SU-DHL-6 (cell line): Measurements from ENCODE around the gene CHSY1.

ENCODE experiments used
- H2AFZ ChIP-seq: fragments of 200-600 bp; sonication (generic); 2 replicates; pipeline ENCODE4 v1.6.1; 2014; ENCODE audit warnings: low read depth, mild to moderate bottlenecking, moderate library complexity, mixed read lengths, antibody characterized with exemption, low read length; ENCODE audit not compliant: severe bottlenecking
- H3F3A ChIP-seq: fragments of 200-600 bp; shearing (Covaris generic); 2 replicates; pipeline ENCODE4 v1.6.0; 2016; ENCODE audit warnings: antibody characterized with exemption, mild to moderate bottlenecking; ENCODE audit not compliant: insufficient read depth
- H3K27ac ChIP-seq: fragments of 200-600 bp; sonication (generic); 2 replicates; pipeline ENCODE4 v1.5.1; 2016; ENCODE audit warnings: low read depth, mild to moderate bottlenecking, low read length, moderate library complexity, mixed read lengths
- H3K27me3 ChIP-seq: fragments of 200-600 bp; sonication (generic), shearing (Covaris generic); 2 replicates; pipeline ENCODE4 v1.6.0; 2014; ENCODE audit warnings: mild to moderate bottlenecking, low read length
- H3K36me3 ChIP-seq: fragments of 200-600 bp; sonication (generic); 2 replicates; pipeline ENCODE4 v1.6.1; 2014; ENCODE audit warnings: mild to moderate bottlenecking, low read length, mixed read lengths
- H3K4me2 ChIP-seq: fragments of 300-600, 200-600 bp; shearing (Covaris generic), sonication (generic); 2 replicates; pipeline ENCODE4 v1.6.0; 2014; ENCODE audit warnings: low read length, low read depth, mild to moderate bottlenecking; ENCODE audit not compliant: poor library complexity, severe bottlenecking
- H3K4me3 ChIP-seq: fragments of 200-600 bp; sonication (generic); 2 replicates; pipeline ENCODE4 v1.5.1; 2014; ENCODE audit warnings: antibody characterized with exemption, low read length, mild to moderate bottlenecking, mixed read lengths; ENCODE audit not compliant: insufficient read depth, poor library complexity, severe bottlenecking
- H3K79me2 ChIP-seq: fragments of 200-600 bp; sonication (generic); 2 replicates; pipeline ENCODE4 v1.6.1; 2014; ENCODE audit warnings: mild to moderate bottlenecking, low read length, moderate library complexity; ENCODE audit not compliant: insufficient read depth
- H3K9ac ChIP-seq: fragments of 200-600 bp; sonication (generic); 2 replicates; pipeline ENCODE4 v1.7.0; 2014; ENCODE audit warnings: mild to moderate bottlenecking, low read length
- H3K9me2 ChIP-seq: fragments of 200-600 bp; sonication (generic); replicated peaks from 2 replicates; pipeline ENCODE4 v1.6.1; 2014; ENCODE audit warnings: low read length; ENCODE audit not compliant: insufficient read depth
- H3K9me3 ChIP-seq: fragments of 200-600 bp; sonication (generic); 2 replicates; pipeline ENCODE4 v1.6.1; 2014; ENCODE audit warnings: low read length, mixed read lengths; ENCODE audit not compliant: insufficient read depth
- H4K20me1 ChIP-seq: fragments of 200-600 bp; sonication (generic); 2 replicates; pipeline ENCODE4 v1.6.1; 2014; ENCODE audit warnings: low read depth, mild to moderate bottlenecking, antibody characterized with exemption, low read length, moderate library complexity, mixed read lengths
- EZH2phosphoT487 ChIP-seq: fragments of 200-600 bp; sonication (generic), shearing (Covaris generic); conservative IDR thresholded peaks from 2 replicates; pipeline ENCODE4 v1.6.1; 2018; ENCODE audit warnings: mild to moderate bottlenecking, antibody characterized with exemption, low read length, moderate library complexity, mixed read lengths
- TF ChIP-seq, protein P1 (sequence below): fragments of 200-600 bp; sonication (generic); IDR thresholded peaks from one replicate; pipeline ENCODE4 v1.5.1; 2017; ENCODE audit warnings: antibody characterized with exemption, mild to moderate bottlenecking, low read length, moderate library complexity; ENCODE audit not compliant: insufficient read depth, poor library complexity, severe bottlenecking

The CHSY1 gene

DNA sequence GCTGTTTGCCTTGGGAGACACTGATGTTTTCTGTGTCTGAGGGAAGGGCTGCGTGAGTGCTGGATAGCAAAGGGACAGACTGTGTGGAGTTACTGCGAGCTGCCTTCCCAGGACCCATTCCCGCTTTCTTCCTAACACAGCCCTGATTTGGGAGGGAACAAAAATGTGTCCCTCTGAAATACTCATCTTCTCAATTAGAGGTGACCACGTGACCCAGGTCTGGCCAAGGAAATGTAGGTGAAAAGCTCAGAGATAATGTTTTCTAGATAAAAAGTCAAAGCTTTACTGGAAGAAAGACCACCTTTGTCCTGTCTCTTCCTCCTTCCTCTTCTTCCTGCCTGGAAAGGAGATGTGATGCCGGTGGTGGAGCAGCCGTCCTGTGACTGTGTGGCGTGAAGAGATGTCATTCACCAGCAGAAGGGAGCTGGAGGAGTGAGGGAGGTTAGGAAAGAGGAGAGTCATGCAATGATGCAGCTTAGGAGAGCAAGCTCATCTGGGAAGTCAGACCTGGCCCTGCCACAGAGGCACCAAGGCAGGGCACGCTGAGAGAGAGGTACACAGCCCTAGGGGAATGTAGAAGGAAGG is 105.6 kb downstream of the CHSY1 start:
- Histone ChIP-seq H2AFZ (no peak overlapping the region), H3F3A (no peaks in the 10 kb centered on the region), H3K4me2 (no peak overlapping the region), H3K79me2 (no peaks in the 10 kb centered on the region), H3K9me3 (no peaks in the 10 kb centered on the region), H3K9ac (no peak overlapping the region), H3K9me2 (no peaks in the 10 kb centered on the region), H4K20me1 (no peaks in the 10 kb centered on the region), H3K36me3 (no peaks in the 10 kb centered on the region), H3K4me3 (no peak overlapping the region), H3K27ac (no peak overlapping the region), H3K27me3 (no peaks in the 10 kb centered on the region)
- no peak for TF ChIP-seq EZH2phosphoT487
- TF ChIP-seq, protein P1, sequence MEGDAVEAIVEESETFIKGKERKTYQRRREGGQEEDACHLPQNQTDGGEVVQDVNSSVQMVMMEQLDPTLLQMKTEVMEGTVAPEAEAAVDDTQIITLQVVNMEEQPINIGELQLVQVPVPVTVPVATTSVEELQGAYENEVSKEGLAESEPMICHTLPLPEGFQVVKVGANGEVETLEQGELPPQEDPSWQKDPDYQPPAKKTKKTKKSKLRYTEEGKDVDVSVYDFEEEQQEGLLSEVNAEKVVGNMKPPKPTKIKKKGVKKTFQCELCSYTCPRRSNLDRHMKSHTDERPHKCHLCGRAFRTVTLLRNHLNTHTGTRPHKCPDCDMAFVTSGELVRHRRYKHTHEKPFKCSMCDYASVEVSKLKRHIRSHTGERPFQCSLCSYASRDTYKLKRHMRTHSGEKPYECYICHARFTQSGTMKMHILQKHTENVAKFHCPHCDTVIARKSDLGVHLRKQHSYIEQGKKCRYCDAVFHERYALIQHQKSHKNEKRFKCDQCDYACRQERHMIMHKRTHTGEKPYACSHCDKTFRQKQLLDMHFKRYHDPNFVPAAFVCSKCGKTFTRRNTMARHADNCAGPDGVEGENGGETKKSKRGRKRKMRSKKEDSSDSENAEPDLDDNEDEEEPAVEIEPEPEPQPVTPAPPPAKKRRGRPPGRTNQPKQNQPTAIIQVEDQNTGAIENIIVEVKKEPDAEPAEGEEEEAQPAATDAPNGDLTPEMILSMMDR = no peak

DNA sequence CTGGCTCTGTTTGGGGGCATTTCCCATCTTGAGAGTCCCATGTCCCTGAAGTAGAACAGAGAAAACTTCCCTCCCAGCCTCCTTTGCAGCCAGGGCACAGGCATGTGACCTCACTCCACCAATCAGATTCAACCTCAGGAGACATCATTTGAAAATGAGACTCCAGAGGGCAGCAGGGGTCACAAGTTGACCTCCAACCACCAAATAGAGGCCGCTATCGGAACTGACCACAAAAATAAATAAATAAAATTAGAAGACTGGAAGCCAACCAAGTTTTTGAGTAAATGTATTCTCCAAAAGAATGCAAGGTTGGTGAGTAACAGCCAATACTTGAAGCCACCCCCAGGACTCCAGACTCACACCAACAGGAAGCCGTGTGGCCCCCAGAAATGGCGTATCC is 106.5 kb downstream of the CHSY1 start:
- H3K36me3 ChIP-seq = no peaks in the 10 kb centered on the region
- H3K9me2 ChIP-seq = no peaks in the 10 kb centered on the region
- no peaks in the 10 kb centered on the region for H3F3A ChIP-seq
- no peaks in the 10 kb centered on the region for H3K79me2 ChIP-seq
- no peaks in the 10 kb centered on the region for H3K27me3 ChIP-seq
- H4K20me1 ChIP-seq = no peaks in the 10 kb centered on the region
- no peak overlapping the region for H3K4me3 ChIP-seq
- no peak overlapping the region for H3K4me2 ChIP-seq
- no peak overlapping the region for H2AFZ ChIP-seq
- no peak overlapping the region for H3K9ac ChIP-seq
- no peak overlapping the region for H3K27ac ChIP-seq
- TF ChIP-seq EZH2phosphoT487 = no peak
- TF ChIP-seq, protein P1 = no peak
- H3K9me3 ChIP-seq = no peaks in the 10 kb centered on the region

DNA sequence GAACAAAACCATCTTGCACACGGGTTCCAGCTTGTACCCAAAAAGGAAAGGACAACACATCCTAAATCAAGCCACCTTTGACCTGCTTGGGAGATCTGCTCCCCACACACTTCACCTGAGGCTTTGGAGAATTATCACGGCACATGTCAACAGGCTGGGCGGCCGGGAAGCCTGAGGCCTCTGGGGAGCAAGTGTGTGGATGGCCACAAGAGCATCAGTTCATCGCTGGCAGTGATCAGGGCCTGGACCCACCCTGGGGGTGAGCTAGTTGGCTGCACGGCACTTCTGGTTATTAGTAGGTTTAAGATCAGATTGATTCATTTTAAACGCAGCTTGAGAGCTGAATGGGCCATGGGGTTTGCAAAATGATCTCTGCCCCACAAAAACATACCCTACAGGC is 108.5 kb downstream of the CHSY1 start:
- no peaks in the 10 kb centered on the region for H3F3A ChIP-seq
- no peak overlapping the region for H3K4me2 ChIP-seq
- no peaks in the 10 kb centered on the region for H3K9me3 ChIP-seq
- H3K79me2 ChIP-seq = no peaks in the 10 kb centered on the region
- TF ChIP-seq, protein P1 = no peak
- no peak for TF ChIP-seq EZH2phosphoT487
- no peak overlapping the region for H3K9ac ChIP-seq
- no peaks in the 10 kb centered on the region for H3K9me2 ChIP-seq
- no peak overlapping the region for H3K27ac ChIP-seq
- H3K27me3 ChIP-seq = no peaks in the 10 kb centered on the region
- H3K4me3 ChIP-seq = no peak overlapping the region
- no peaks in the 10 kb centered on the region for H3K36me3 ChIP-seq
- no peak overlapping the region for H2AFZ ChIP-seq
- no peaks in the 10 kb centered on the region for H4K20me1 ChIP-seq

DNA sequence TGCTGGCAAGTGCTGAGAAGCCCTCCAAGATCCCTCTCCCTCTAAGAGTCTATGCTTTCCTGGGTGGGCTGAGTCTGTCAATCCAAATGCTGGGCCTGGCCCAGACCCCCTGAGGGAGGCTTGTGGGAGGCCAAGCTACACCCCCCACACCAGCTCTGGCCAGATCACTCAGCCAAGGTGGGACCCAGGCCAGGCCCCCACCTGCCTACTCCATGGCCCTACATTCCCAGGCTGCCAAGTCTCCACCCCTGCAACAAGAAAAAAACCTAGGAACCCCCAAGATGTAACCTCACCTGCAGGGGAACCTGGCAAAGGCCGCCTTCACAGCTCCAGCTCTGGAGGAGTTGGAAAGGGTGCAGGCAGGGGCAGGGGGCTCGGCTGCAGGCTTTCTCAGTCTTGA is 109.1 kb downstream of the CHSY1 start:
- no peak overlapping the region for H2AFZ ChIP-seq
- H4K20me1 ChIP-seq = no peaks in the 10 kb centered on the region
- H3K9me3 ChIP-seq = no peaks in the 10 kb centered on the region
- H3K36me3 ChIP-seq = no peaks in the 10 kb centered on the region
- H3K4me2 ChIP-seq = no peak overlapping the region
- H3K79me2 ChIP-seq = no peaks in the 10 kb centered on the region
- H3K27me3 ChIP-seq = no peaks in the 10 kb centered on the region
- H3K4me3 ChIP-seq = no peak overlapping the region
- H3F3A ChIP-seq = no peaks in the 10 kb centered on the region
- no peak for TF ChIP-seq EZH2phosphoT487
- TF ChIP-seq, protein P1 = no peak
- H3K27ac ChIP-seq = no peak overlapping the region
- no peak overlapping the region for H3K9ac ChIP-seq
- H3K9me2 ChIP-seq = no peaks in the 10 kb centered on the region
